ENCODE results near the gene CLNK.
A peak's percentile ranks its signal among the peaks of the same experiment; 100 is the strongest.

The CLNK gene

DNA sequence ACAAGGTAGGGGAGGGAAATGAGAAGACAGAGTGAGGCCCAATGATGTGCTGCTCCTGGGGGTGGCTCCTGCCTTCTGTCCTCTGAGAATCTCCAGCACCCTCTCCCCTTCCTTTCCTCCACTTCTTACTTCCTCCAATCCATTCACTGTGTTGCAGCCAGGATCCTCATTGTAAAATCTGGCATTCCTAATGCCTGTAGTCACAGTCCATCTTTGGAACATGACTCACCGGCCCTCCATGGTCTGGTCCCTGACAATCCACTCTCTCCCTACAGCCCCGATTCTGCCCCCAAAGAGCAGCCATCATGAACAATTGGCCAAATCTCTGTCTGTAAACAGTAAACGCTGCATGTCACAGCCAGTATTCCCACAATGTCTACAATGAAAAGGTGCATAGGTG is 72.9 kb downstream of the CLNK start:
- DNase-seq (ENCODE audit: low spot score), result peak; percentile 65

- DNase-seq (ENCODE audit: low spot score), result no peak
Measured at GRCh38 chr4:10608501-10609219, 75.9 kb downstream of the CLNK start.

DNA sequence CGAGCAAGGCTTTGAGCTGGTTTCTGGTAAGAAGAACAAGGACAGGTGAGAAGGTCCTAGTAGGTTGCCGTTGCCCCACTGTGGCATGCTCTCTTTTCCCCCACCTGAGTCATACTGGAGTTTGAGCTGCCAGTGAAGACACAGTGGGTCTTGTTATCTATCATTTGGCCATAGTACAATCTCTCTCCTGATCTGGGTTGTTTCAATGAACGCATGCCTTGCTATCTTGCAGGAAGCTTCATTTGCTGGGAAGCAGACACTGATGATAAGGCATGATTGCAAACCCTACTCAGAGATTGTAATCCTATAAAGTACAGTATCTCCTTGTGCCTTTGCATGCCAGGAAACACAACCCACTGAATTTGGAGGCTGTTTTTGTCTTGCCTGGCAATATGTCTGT is 77.4 kb downstream of the CLNK start:
- DNase-seq (ENCODE audit: low spot score), result no peak

- DNase-seq (ENCODE audit: low spot score), result no peak
Measured at GRCh38 chr4:10606483-10607155, 77.9 kb downstream of the CLNK start.

GRCh38 chr4:10605746-10606482 is 78.7 kb downstream of the CLNK start:
- DNase-seq (ENCODE audit: low spot score), result no peak

- DNase-seq (ENCODE audit: low spot score), result no peak
Measured at GRCh38 chr4:10605031-10605430, 79.5 kb downstream of the CLNK start.

GRCh38 chr4:10599574-10599973 is 85.0 kb downstream of the CLNK start:
- DNase-seq (ENCODE audit: low spot score), result no peak

DNA sequence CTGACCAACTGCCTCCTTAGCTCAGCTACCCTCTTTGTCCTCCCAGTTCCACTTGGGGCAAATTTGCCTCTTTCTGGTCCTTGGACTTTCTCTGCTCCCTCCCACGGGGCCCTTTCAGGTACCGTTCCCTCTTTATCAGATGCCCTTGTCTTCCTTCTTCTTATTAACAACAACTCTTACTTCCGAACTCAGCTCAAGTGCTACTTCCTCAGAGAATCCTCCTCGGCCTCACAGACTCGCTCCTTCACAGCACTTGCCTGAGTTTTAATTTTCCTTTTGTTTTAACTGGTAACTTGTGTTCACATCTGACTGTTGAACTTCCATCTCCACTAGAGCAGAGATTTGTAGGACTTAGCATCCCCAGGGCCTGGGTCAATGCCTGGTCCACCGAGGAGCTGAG is 85.7 kb downstream of the CLNK start:
- DNase-seq (ENCODE audit: low spot score), result no peak

DNA sequence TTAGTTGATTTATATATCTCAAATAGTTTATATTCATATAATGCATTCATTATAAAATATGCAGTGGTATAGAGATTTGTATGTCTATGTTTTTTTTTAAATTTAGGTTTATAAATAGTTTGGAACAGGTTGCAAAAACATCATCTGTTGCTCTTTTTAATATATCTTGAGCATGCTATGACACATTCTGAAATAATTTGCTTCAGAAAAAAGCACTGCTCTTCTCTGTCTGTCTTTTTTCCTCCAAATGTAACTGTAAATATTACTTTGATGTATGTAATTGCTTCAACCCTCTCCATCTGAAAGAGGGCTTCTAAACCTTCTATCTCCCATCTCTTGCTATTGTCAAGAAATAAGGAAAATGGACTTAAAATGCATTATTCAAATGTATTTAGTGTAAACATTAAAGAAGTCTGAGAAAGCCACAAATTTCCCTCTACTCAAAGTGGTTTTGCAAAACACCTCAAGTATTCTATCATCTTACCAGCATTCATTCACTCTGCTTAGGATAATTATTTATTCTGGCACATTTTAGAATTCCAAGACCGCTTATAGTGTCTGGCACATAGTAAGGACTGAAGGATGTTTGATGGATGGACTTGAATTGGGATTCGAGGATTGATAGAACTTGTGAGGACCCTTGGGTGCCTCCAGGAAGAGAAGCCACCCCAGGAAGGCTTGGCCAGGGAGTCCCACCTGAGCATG is 87.8 kb downstream of the CLNK start:
- no peak for DNase-seq (ENCODE audit: low spot score)

GRCh38 chr4:10593130-10593529 is 91.4 kb downstream of the CLNK start:
- DNase-seq (ENCODE audit: low spot score), result no peak

DNA sequence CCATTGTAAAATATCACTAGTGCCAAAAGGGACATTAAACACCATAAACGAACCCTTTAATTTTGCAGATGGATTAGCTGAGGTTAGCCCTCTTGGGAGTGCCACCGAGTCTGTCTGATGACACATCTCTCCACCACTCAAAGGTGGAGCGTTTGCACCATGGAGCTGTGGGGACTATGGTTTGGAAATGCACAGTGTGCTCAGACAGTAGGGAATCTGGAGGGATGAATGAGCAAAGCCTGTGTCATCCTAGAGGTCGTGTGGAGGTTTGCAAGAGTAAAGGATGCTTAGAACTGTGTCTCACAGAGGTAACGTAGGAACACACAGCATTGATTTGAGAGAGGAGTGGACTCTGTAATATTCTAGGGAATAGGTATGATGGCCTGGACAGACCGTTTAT is 93.7 kb downstream of the CLNK start:
- no peak for DNase-seq (ENCODE audit: low spot score)

DNA sequence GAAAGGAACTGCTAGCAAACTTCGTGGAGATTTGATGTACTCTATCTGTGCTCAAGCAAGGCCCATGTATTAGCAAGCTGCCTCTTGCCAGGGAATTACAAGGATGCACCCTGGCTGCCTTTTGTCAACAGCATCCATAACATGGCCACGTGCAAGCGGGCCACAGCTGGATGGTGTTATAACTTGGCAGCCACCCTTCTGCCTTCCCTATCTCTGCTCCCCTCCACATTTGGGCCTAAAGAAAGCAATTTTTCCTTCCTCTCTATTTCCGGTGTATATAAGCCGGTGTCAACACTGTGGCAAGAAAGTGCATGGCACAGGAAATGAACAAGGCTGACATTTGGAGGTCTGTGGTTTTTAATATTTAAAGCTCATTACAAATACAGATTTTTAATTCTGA is 94.8 kb downstream of the CLNK start:
- DNase-seq (ENCODE audit: low spot score), result no peak

DNA sequence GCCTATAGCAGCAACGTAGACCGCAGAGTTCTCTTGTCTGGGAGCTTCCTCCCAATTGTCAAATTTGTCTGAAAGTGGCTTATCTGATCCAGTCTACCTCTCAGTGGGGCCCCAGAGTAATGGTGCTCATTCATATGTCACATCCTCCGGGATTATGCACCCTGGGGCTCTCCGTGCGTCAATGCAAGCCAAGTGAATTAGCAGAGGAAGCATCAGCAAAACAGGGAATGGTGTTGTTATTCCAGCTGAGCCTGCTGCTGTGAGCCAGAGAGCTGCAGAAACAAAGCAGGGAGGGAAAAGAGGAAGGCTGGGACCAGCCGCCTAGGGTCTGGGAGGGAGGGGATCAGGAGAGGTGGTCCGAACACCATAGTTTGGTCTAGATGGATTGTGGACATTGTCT is 95.2 kb downstream of the CLNK start:
- DNase-seq (ENCODE audit: low spot score), result no peak

- no peak for DNase-seq (ENCODE audit: low spot score)
Measured at GRCh38 chr4:10587697-10588096, 96.9 kb downstream of the CLNK start.

GRCh38 chr4:10587296-10587695 is 97.3 kb downstream of the CLNK start:
- DNase-seq (ENCODE audit: low spot score), result no peak

- no peak for DNase-seq (ENCODE audit: low spot score)
Measured at GRCh38 chr4:10584042-10584441, 100.5 kb downstream of the CLNK start.

- DNase-seq (ENCODE audit: low spot score), result no peak
Measured at GRCh38 chr4:10582951-10583350, 101.6 kb downstream of the CLNK start.

DNA sequence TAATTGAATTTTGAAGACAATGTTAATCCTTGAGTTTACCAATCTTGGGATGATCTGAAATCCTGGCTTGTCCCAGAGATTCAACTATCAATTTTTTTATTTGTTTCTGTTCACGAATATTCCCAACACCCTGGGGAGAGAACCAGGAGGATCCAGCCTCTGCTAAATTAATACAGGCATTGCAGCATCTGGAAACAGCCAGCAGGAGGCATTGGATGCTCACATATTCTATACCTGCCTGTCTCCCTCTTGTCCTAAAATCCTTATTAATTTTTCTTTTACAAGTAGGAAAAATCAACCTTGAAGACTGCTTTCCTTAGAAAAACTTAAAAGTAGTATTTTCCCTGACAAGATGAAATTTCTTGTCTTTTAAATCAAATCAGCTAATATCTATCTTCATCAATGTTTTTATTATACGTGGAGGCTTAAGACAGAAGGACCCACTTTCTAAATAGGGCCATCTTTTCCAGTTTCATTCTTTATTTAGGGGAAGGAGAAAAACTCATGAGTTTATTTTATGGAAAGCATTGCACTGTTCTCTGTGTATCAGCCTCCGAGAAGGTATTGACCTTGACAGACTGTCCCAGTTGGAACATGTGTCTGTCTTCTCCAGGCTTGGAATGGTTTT is 102.4 kb downstream of the CLNK start:
- peak; percentile 61 for DNase-seq (ENCODE audit: low spot score)

GRCh38 chr4:10581022-10581421 is 103.5 kb downstream of the CLNK start:
- DNase-seq (ENCODE audit: low spot score), result no peak

DNA sequence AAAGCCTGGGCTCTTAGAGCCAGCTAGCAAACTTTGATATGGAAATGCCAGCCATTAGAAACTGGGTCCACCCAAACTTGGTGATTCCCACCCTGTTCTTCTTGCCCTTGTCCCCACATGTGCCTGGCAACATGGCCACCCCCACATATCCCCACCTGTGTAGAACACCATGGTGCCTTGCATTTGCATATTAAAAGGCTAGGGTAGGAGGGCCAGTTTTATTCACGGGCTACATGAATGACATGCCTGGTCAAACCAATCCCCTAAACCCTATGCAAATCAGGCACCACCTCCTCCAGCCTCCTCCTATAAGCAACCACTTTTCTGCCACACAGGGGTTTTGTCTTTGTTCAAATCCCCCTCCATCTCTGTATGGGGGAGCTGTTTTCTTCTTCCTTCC is 104.9 kb downstream of the CLNK start:
- DNase-seq (ENCODE audit: low spot score), result no peak

DNA sequence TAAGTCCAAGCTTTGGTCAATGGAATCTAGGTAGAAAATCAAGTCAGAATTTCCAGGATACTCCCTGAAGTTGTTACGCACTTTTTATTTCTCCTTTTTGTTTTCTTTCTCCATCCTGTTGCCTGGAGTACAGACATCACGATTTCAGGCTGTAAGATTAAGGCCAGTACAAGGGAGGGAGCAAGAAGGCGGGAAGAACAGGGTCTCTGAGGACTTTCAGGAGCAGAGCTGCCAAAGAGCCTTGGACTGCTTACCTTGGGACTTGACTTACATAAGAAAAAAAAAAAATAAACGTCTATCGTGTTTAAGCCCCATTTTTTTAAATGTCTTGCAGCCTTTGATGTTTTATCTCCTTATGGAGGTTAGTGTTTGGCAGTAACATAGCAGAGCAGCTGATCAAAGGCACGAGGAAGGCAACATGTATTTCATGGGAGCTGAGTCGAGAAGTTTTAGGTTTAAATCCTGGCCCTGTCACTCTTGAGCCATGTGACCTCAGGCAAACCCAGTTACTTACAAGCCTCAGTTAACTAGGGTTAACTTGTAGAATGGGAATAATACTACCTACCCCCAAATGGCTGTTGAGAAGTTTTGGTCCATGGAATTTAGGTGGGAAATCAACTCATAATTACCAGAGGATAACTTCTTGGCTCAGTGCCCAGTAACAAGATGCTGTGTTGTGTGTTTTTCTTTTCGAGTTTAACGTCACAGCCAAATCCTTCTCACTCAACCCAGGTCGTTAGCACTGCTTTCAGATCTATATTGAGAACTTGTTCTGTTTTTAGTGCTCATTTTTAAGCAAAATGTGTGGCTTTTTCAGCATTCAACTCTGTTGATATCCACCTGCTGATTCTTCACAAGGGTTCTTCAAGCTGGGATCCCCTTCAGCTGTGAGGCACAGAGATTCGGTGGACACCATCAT is 106.8 kb downstream of the CLNK start:
- DNase-seq (ENCODE audit: low spot score), result no peak
